WERI-Rb-1 (cell line): ENCODE results near the gene PPARGC1A.

Experiments
- DNase-seq: peaks from one replicate; pipeline ENCODE4 v3.0.0-alpha.2; 2020
- H3K27ac ChIP-seq: fragments of 250-450 bp; sonication (Bioruptor Pico); 2 replicates; pipeline ENCODE4 v1.5.1; 2020; ENCODE audit warnings: mild to moderate bottlenecking, moderate library complexity
- H3K27me3 ChIP-seq: fragments of 250-450 bp; sonication (Bioruptor Pico); 2 replicates; pipeline ENCODE4 v1.5.1; 2021; ENCODE audit warnings: mild to moderate bottlenecking, low read depth, moderate library complexity; ENCODE audit not compliant: insufficient read depth, severe bottlenecking
- H3K36me3 ChIP-seq: fragments of 250-450 bp; sonication (Bioruptor Pico); 2 replicates; pipeline ENCODE4 v1.5.1; 2020; ENCODE audit warnings: mild to moderate bottlenecking, moderate library complexity
- H3K4me3 ChIP-seq: 2 replicates; pipeline ENCODE4 v1.5.1; 2011; ENCODE audit warnings: low read depth, mild to moderate bottlenecking, control low read depth, low read length
- H3K9me3 ChIP-seq: fragments of 250-450 bp; sonication (Bioruptor Pico); 2 replicates; pipeline ENCODE4 v1.5.1; 2021; ENCODE audit warnings: mild to moderate bottlenecking, moderate library complexity; ENCODE audit not compliant: severe bottlenecking
- CTCF ChIP-seq: IDR thresholded peaks from 2 replicates; pipeline ENCODE4 v1.5.1; 2011; ENCODE audit warnings: low read depth, mild to moderate bottlenecking, control low read depth, inconsistent platforms, low read length

PPARGC1A gene

GRCh38 chr4:23888421-23889319 lies 1.2 kb downstream of the PPARGC1A start:
- no peaks in the 10 kb centered on the region for H3K27me3 ChIP-seq
- H3K4me3 ChIP-seq = peak overlapping the region; percentile 46
- no peaks in the 10 kb centered on the region for H3K36me3 ChIP-seq
- TF ChIP-seq CTCF = no peak
- DNase-seq = no peak
- H3K27ac ChIP-seq = no peak overlapping the region
- no peaks in the 10 kb centered on the region for H3K9me3 ChIP-seq

- Histone ChIP-seq H3K9me3 (no peaks in the 10 kb centered on the region), H3K27me3 (no peaks in the 10 kb centered on the region), H3K4me3 (no peak overlapping the region), H3K36me3 (no peaks in the 10 kb centered on the region), H3K27ac (no peak overlapping the region)
- TF ChIP-seq CTCF = no peak
- DNase-seq = no peak
Measured at GRCh38 chr4:23887989-23888388, 1.9 kb downstream of the PPARGC1A start.

- no peak overlapping the region for H3K27ac ChIP-seq
- no peak for TF ChIP-seq CTCF
- H3K4me3 ChIP-seq = no peak overlapping the region
- H3K9me3 ChIP-seq = no peaks in the 10 kb centered on the region
- H3K27me3 ChIP-seq = no peaks in the 10 kb centered on the region
- H3K36me3 ChIP-seq = no peaks in the 10 kb centered on the region
- DNase-seq = no peak
Measured at GRCh38 chr4:23887173-23887572, 2.7 kb downstream of the PPARGC1A start.

GRCh38 chr4:23885943-23886590 lies 3.8 kb downstream of the PPARGC1A start:
- Histone ChIP-seq H3K36me3 (no peaks in the 10 kb centered on the region), H3K4me3 (no peak overlapping the region), H3K27ac (no peak overlapping the region), H3K27me3 (no peaks in the 10 kb centered on the region), H3K9me3 (no peaks in the 10 kb centered on the region)
- DNase-seq = no peak
- TF ChIP-seq CTCF = no peak

- no peak overlapping the region for H3K4me3 ChIP-seq
- no peaks in the 10 kb centered on the region for H3K27me3 ChIP-seq
- no peak for DNase-seq
- no peak for TF ChIP-seq CTCF
- no peaks in the 10 kb centered on the region for H3K9me3 ChIP-seq
- H3K27ac ChIP-seq = no peak overlapping the region
- H3K36me3 ChIP-seq = no peaks in the 10 kb centered on the region
Measured at GRCh38 chr4:23884741-23885140, 5.1 kb downstream of the PPARGC1A start.
